ENCODE measurements around the gene EDN2. TPM values are rescaled to one million over a fixed set of nuclear protein-coding genes. Genes with fewer than 3 reads are reported as not detected.

EDN2 gene
- total and polyA plus RNA-seq, 2 of the 8 experiments (the other 6 are each of a cell fraction or from before 2014, with no cell fraction given): 0.32 to 0.39 TPM

DNA sequence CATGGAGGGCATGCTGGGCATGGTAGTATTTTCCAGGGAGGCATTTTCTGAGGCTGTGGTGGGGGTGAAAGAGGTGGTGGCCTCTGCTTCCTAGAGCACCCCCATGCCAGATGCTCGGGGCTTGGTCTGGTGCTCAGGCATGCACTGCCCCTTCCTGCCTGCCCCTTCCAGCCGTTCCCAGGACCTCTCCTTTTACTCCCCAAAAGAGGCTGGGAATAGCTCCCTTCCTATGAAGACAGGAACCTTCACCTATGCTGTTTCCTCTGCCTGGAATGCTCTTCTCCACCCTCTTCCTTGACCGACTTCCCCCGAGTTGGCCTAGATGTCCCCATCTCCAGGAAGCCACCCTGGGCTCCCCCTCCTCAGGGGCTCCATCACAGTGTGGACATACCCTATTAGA, 9.1 kb downstream of the EDN2 start:
- Histone ChIP-seq H2BK20ac (ENCODE audit: low read length) (no peak overlapping the region), H3K4me1 (replicated peaks in 1 of 4; ENCODE audit: control insufficient read depth in 3 of 4, insufficient read depth in 4 of 4, low read length in 3 of 4) (peaks cover 0 to 5% (median 4%) of the 10 kb centered on the region in 4 experiments; a peak in 2 of 7 replicates), H3K4me2 (ENCODE audit: insufficient read depth in 1 of 2, low read depth in 2 of 2, low read length in 2 of 2) (no peak overlapping the region), H4K20me1 (replicated peaks in 1 of 2; ENCODE audit: control insufficient read depth in 1 of 2, insufficient read depth in 2 of 2, low read length in 2 of 2) (no peaks in the 10 kb centered on the region), H4K91ac (replicated peaks; ENCODE audit: insufficient read length, low read length) (peak overlapping the region; percentile 3), H3K27me3 (replicated peaks in 1 of 4; ENCODE audit: control insufficient read depth in 3 of 4, extremely low read depth in 1 of 4, insufficient read depth in 3 of 4, low read length in 3 of 4) (no peaks in the 10 kb centered on the region), H2AFZ (ENCODE audit: low read length) (no peak overlapping the region), H3K4me3 (ENCODE audit: extremely low read depth in 1 of 4, insufficient read depth in 2 of 4, low read depth in 3 of 4, low read length in 4 of 4) (no peak overlapping the region), H3K36me3 (ENCODE audit: control insufficient read depth in 2 of 4, insufficient read depth in 4 of 4, low read length in 3 of 4) (no peaks in the 10 kb centered on the region), H3K14ac (ENCODE audit: insufficient read length) (no peak overlapping the region), H3K23me2 (ENCODE audit: low read depth, low read length) (no peaks in the 10 kb centered on the region), H2BK120ac (replicated peaks; ENCODE audit: low read depth, low read length) (no peak overlapping the region), H2BK12ac (ENCODE audit: low read depth, low read length) (no peak overlapping the region), H2AK5ac (ENCODE audit: low read depth, low read length) (no peak overlapping the region), H3K56ac (replicated peaks; ENCODE audit: insufficient read length, low read depth, low read length) (no peak overlapping the region), H3K9me3 (ENCODE audit: insufficient read depth in 2 of 2, low read depth in 1 of 2, low read length in 1 of 2) (no peaks in the 10 kb centered on the region), H3K9ac (replicated peaks in 1 of 4; ENCODE audit: extremely low read depth in 1 of 4, low read depth in 3 of 4, low read length in 3 of 4) (no peak overlapping the region), H3K23ac (ENCODE audit: insufficient read length) (no peak overlapping the region), H3K4ac (replicated peaks; ENCODE audit: insufficient read length, low read depth, low read length) (no peak overlapping the region), H2BK5ac (ENCODE audit: low read depth, low read length) (no peak overlapping the region), H3K18ac (ENCODE audit: extremely low read depth, low read length) (0 out of 2 replicates have a peak overlapping the region, but pooled peaks have one; percentile 1), H3K79me1 (ENCODE audit: low read depth, low read length) (no peaks in the 10 kb centered on the region), H4K5ac (ENCODE audit: insufficient read length, low read depth, low read length) (no peak overlapping the region), H3K79me2 (ENCODE audit: control insufficient read depth in 1 of 2, insufficient read depth in 2 of 2, low read length in 2 of 2) (no peaks in the 10 kb centered on the region), H4K8ac (ENCODE audit: extremely low read depth, insufficient read depth, low read length) (peak overlapping the region; percentile 82; the same call in 1 of the 2 replicates), H2BK15ac (ENCODE audit: low read length) (0 out of 2 replicates have a peak overlapping the region, but pooled peaks have one; percentile 0), H3K27ac (ENCODE audit: low read depth, low read length) (no peak overlapping the region)
- CTCF ChIA-PET (ENCODE audit: partially characterized antibody): interaction anchor here (0.8 to 12.5 kb wide), 22 partner anchors 9 to 192 kb away, joined by 3 to 141 read pairs (median 6); partner anchors contain the start of gene EDN2
- WGBS, 2 experiments (ENCODE audit: extremely low coverage in 1 of 2, insufficient coverage in 1 of 2, insufficient read length in 1 of 2, insufficient replicate concordance in 2 of 2, low coverage in 1 of 2, low lambda C conversion rate in 2 of 2, missing lambda C conversion rate in 1 of 2): 80% methylated on average over 4 of the region's 4 CpGs; no CpG with 5 or more reads in 1 of the 2 experiments
- no peak for TF ChIP-seq CEBPB (IDR thresholded peaks at IDR 0.05; ENCODE audit: low read depth, low read length)
- TF ChIP-seq BCL11A (IDR thresholded peaks at IDR 0.05; ENCODE audit: low read depth in 2 of 2, low read length in 2 of 2): no peak
- TF ChIP-seq YY1 (IDR thresholded peaks at IDR 0.05; ENCODE audit: low read depth, low read length): no peak
- no peak for DNase-seq (ENCODE audit: low read depth in 1 of 2, low spot score in 2 of 2)
- POLR2A ChIA-PET (ENCODE audit: partially characterized antibody): interaction anchor here (2.3 kb wide), 1 partner anchor 10 kb away, joined by 5 read pairs; no protein-coding TSS in a partner anchor
- FAIRE-seq: no peak
